Vagina (tissue), 2 donors: ENCODE results near the gene P2RX5. TPM values are rescaled to one million over a fixed set of nuclear protein-coding genes. Genes with fewer than 3 reads are reported as not detected.

Experiments
- DNase-seq, 2 donors: peaks; one replicate each; pipeline ENCODE4 v3.0.0-alpha.2; 2017; ENCODE audit errors: extremely low spot score in 2 of 2
- H3K27ac ChIP-seq: fragments of 200-600 bp; sonication (generic); one replicate; pipeline ENCODE4 v1.5.1; 2019
- H3K27me3 ChIP-seq: fragments of 200-600 bp; sonication (generic); one replicate; pipeline ENCODE4 v1.5.1; 2019
- H3K36me3 ChIP-seq, 2 donors: fragments of 200-600 bp; sonication (generic); one replicate each; pipeline ENCODE4 v1.5.1; 2017 to 2019
- H3K4me1 ChIP-seq: fragments of 200-600 bp; sonication (generic); one replicate; pipeline ENCODE4 v1.5.1; 2019
- H3K4me3 ChIP-seq, 2 donors: fragments of 200-600 bp; sonication (generic); 1 replicate in 1 of 2; 2 replicates in 1 of 2; pipeline ENCODE4 v1.5.1; 2016 to 2019
- H3K9me3 ChIP-seq: fragments of 200-600 bp; sonication (generic); one replicate; pipeline ENCODE4 v1.5.1; 2019
- CTCF ChIP-seq, 3 experiments: fragments of 450-650 bp in 2 of 3; fragments of 200-600 bp in 1 of 3; sonication (generic) in 1 of 3; IDR thresholded peaks; one replicate each; pipeline ENCODE4 v1.5.1; 2017 to 2019; ENCODE audit warnings: antibody characterized with exemption in 3 of 3, mild to moderate bottlenecking in 2 of 3, moderate library complexity in 2 of 3
- POLR2A ChIP-seq, 2 donors: fragments of 450-650 bp; IDR thresholded peaks; one replicate each; pipeline ENCODE4 v1.6.1; 2017; ENCODE audit warnings: antibody characterized with exemption in 2 of 2, mild to moderate bottlenecking in 2 of 2, moderate library complexity in 2 of 2
- POLR2AphosphoS5 ChIP-seq, 2 donors: sonication (generic); formaldehyde crosslinking; IDR thresholded peaks; one replicate each; pipeline ENCODE4 v1.9.0; 2017; ENCODE audit warnings: antibody characterized with exemption in 2 of 2, mild to moderate bottlenecking in 2 of 2, low read depth in 1 of 2; ENCODE audit not compliant: insufficient read depth in 1 of 2
- intact Hi-C: fragments of 100-400 bp; cut with DNase I; formaldehyde crosslinking; loops from one replicate; pipeline ENCODE4 v1.15.1; 2023
- total RNA-seq: library from RNA; depleted of rRNA; stranded (reverse); fragments of >200 nt; gene quantifications from one replicate; pipeline ENCODE4 v1.2.3, GENCODE V29; 2016

Gene P2RX5
- total RNA-seq, 1 donor from 2014 or later: 1.7 TPM

- no peak for DNase-seq
- TF ChIP-seq POLR2A (IDR thresholded peaks at IDR 0.05) (no peak), CTCF (IDR thresholded peaks at IDR 0.05) (no peak), POLR2AphosphoS5 (IDR thresholded peaks at IDR 0.05; ENCODE audit: insufficient read depth in 1 of 2, low read depth in 1 of 2) (no peak)
- H3K27me3 ChIP-seq: no peaks in the 10 kb centered on the region
- no peaks in the 10 kb centered on the region for H3K36me3 ChIP-seq
- H3K9me3 ChIP-seq: no peaks in the 10 kb centered on the region
- intact Hi-C loops: no loop called here
- no peaks in the 10 kb centered on the region for H3K4me1 ChIP-seq
- H3K27ac ChIP-seq: no peak overlapping the region
- H3K4me3 ChIP-seq: no peak overlapping the region
Measured at GRCh38 chr17:3688027-3688553, 7.9 kb downstream of the P2RX5 start.

- intact Hi-C loops: no loop called here
- Histone ChIP-seq H3K4me3 (no peak overlapping the region), H3K9me3 (no peaks in the 10 kb centered on the region), H3K4me1 (no peaks in the 10 kb centered on the region), H3K27me3 (no peaks in the 10 kb centered on the region), H3K27ac (no peak overlapping the region), H3K36me3 (no peaks in the 10 kb centered on the region)
- TF ChIP-seq POLR2AphosphoS5 (IDR thresholded peaks at IDR 0.05; ENCODE audit: insufficient read depth in 1 of 2, low read depth in 1 of 2) (no peak), CTCF (IDR thresholded peaks at IDR 0.05) (no peak)
- DNase-seq: no peak
Measured at GRCh38 chr17:3685174-3685573, 10.8 kb downstream of the P2RX5 start.

DNA sequence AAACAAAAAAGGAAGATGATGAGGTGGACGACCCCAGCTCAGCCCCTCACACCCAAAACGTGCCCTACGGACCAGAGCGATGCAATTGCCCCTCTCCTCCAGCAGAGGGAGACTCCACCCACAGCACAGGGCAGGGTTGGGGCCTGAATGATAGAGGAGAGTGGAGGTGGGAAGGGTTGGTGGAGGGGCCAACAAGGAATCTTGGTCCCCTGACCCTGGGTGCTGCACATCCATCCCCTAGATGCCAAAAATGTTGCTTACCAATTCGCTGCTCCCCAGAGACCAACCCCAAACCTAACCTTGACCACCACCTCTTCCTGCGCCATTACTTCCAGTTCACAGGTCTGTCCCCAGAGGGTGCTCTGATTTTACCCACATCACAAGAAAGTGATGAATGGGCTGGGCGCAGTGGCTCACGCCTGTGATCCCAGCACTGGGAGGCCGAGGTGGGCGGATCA, 12.9 kb downstream of the P2RX5 start:
- Histone ChIP-seq H3K27me3 (no peaks in the 10 kb centered on the region), H3K4me1 (no peaks in the 10 kb centered on the region), H3K4me3 (no peak overlapping the region), H3K36me3 (no peaks in the 10 kb centered on the region), H3K27ac (no peak overlapping the region), H3K9me3 (no peaks in the 10 kb centered on the region)
- no peak for DNase-seq
- TF ChIP-seq POLR2A (IDR thresholded peaks at IDR 0.05) (no peak), CTCF (IDR thresholded peaks at IDR 0.05) (peak; percentile 49 to 78 (median 62))
- intact Hi-C loops: no loop called here

DNA sequence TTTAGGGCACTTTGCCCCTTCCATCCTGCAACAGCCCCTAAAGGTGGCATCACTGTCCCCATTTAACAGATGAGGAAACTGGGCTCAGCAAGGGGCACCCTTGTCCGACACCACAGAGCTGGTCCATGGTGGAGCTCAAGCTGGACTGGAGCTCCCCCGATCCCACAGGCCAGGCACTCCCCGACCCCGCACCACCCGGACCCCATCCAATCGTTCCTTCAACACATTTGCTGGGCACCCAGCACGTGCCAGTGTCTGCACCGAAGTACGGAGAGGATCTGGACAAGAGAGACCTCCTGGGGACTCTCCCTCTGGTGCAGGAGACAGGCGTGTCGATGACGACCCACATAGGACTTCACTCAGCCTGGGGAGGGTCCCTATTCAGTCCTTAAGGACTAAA, 13.9 kb downstream of the P2RX5 start:
- no peaks in the 10 kb centered on the region for H3K27me3 ChIP-seq
- no peak overlapping the region for H3K27ac ChIP-seq
- no peaks in the 10 kb centered on the region for H3K4me1 ChIP-seq
- no peaks in the 10 kb centered on the region for H3K36me3 ChIP-seq
- DNase-seq: no peak
- H3K4me3 ChIP-seq: no peak overlapping the region
- no peak for TF ChIP-seq POLR2AphosphoS5 (IDR thresholded peaks at IDR 0.05; ENCODE audit: insufficient read depth in 1 of 2, low read depth in 1 of 2)
- no peak for TF ChIP-seq CTCF (IDR thresholded peaks at IDR 0.05)
- TF ChIP-seq POLR2A (IDR thresholded peaks at IDR 0.05): no peak
- no peaks in the 10 kb centered on the region for H3K9me3 ChIP-seq
- intact Hi-C loops: no loop called here

DNA sequence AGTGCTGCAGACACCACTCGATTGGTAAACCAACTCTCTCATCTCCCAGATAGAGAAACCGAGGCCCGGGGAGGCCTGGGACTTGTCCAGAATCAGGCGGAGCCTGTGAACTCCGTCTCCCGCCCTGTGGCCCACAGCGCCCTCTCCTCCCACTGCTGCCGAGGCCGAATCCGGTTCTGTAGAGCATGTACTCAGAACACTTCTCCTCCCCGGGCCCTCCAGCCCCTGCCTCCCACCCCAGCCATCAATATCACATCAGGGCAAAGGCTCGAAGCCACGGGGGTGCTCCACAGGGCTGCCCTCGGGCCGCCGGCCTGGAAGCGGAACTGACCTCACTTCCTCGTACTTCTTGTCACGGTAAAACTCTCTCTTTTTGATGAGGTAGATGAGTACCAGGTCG, 14.4 kb downstream of the P2RX5 start:
- TF ChIP-seq POLR2AphosphoS5 (IDR thresholded peaks at IDR 0.05; ENCODE audit: insufficient read depth in 1 of 2, low read depth in 1 of 2) (no peak), POLR2A (IDR thresholded peaks at IDR 0.05) (no peak), CTCF (IDR thresholded peaks at IDR 0.05) (no peak)
- Histone ChIP-seq H3K36me3 (no peaks in the 10 kb centered on the region), H3K27ac (no peak overlapping the region), H3K9me3 (no peaks in the 10 kb centered on the region), H3K4me1 (no peaks in the 10 kb centered on the region), H3K27me3 (no peaks in the 10 kb centered on the region), H3K4me3 (no peak overlapping the region)
- no peak for DNase-seq
- intact Hi-C loops: no loop called here
